Non-pigmented ciliary epithelial cell (primary cell): Measurements from ENCODE around the gene SLCO3A1.

Experiments used
- DNase-seq: peaks from one replicate; pipeline ENCODE4 v3.0.0-alpha.2; 2010; ENCODE audit warnings: low read depth

SLCO3A1 gene

GRCh38 chr15:91966194-91966552, 112.7 kb downstream of the SLCO3A1 start:
- no peak for DNase-seq

GRCh38 chr15:91967935-91968606, 114.6 kb downstream of the SLCO3A1 start:
- DNase-seq: no peak

- no peak for DNase-seq
These were observed 115.1 kb downstream of the SLCO3A1 start for GRCh38 chr15:91968610-91969009.

GRCh38 chr15:91970142-91970541, 116.6 kb downstream of the SLCO3A1 start:
- DNase-seq: no peak

GRCh38 chr15:91973481-91973880, 120.0 kb downstream of the SLCO3A1 start:
- no peak for DNase-seq

GRCh38 chr15:91974321-91974720, 120.8 kb downstream of the SLCO3A1 start:
- no peak for DNase-seq

- no peak for DNase-seq
These were observed 121.9 kb downstream of the SLCO3A1 start for GRCh38 chr15:91975241-91975978.

- no peak for DNase-seq
These were observed 123.5 kb downstream of the SLCO3A1 start for GRCh38 chr15:91976966-91977365.

GRCh38 chr15:91980502-91981267, 127.2 kb downstream of the SLCO3A1 start:
- no peak for DNase-seq

- no peak for DNase-seq
These were observed 128.6 kb downstream of the SLCO3A1 start for GRCh38 chr15:91981821-91982800.

GRCh38 chr15:91983729-91984340, 130.3 kb downstream of the SLCO3A1 start:
- no peak for DNase-seq

- DNase-seq: no peak
These were observed 131.8 kb downstream of the SLCO3A1 start for GRCh38 chr15:91985297-91985696.

GRCh38 chr15:91988071-91988470, 134.6 kb downstream of the SLCO3A1 start:
- DNase-seq: no peak

- no peak for DNase-seq
These were observed 135.1 kb downstream of the SLCO3A1 start for GRCh38 chr15:91988655-91989054.

- no peak for DNase-seq
These were observed 136.3 kb downstream of the SLCO3A1 start for GRCh38 chr15:91989821-91990220.

GRCh38 chr15:91992945-91993344, 139.4 kb downstream of the SLCO3A1 start:
- no peak for DNase-seq

GRCh38 chr15:91995146-91995545, 141.6 kb downstream of the SLCO3A1 start:
- no peak for DNase-seq

- no peak for DNase-seq
These were observed 143.7 kb downstream of the SLCO3A1 start for GRCh38 chr15:91997163-91997562.

- no peak for DNase-seq
These were observed 147.2 kb downstream of the SLCO3A1 start for GRCh38 chr15:92000709-92001108.

GRCh38 chr15:92001307-92001706, 147.8 kb downstream of the SLCO3A1 start:
- no peak for DNase-seq

- DNase-seq: no peak
These were observed 149.2 kb downstream of the SLCO3A1 start for GRCh38 chr15:92002666-92003065.
